HepG2 (cell line): ENCODE results near the gene SOX12. TPM values are rescaled to one million over a fixed set of nuclear protein-coding genes. Genes with fewer than 3 reads are reported as not detected.
A peak's percentile ranks its signal among the peaks of the same experiment; 100 is the strongest.

Experiments
- ATF7 ChIP-seq, 2 experiments: fragments of 450-650 bp in 1 of 2; sonication (generic) in 1 of 2; formaldehyde crosslinking in 1 of 2; IDR thresholded peaks; 2 replicates each; pipeline versions ENCODE4 v1.4.0 to v1.6.1; 2016 to 2020; ENCODE audit warnings: antibody characterized with exemption in 1 of 2, mild to moderate bottlenecking in 1 of 2, missing genetic modification reagents in 1 of 2
- CHD4 ChIP-seq: fragments of 200-600 bp; sonication (generic); IDR thresholded peaks from 2 replicates; pipeline ENCODE4 v1.7.0; 2017; ENCODE audit warnings: mild to moderate bottlenecking, low read length, borderline replicate concordance
- HOXA3 ChIP-seq: sonication (generic); formaldehyde crosslinking; IDR thresholded peaks from 2 replicates; pipeline ENCODE4 v1.5.0; 2020; ENCODE audit warnings: missing genetic modification reagents
- ISL2 ChIP-seq: sonication (generic); formaldehyde crosslinking; IDR thresholded peaks from 2 replicates; pipeline ENCODE4 v1.5.0; 2020; ENCODE audit warnings: missing genetic modification reagents
- POLR2G ChIP-seq: fragments of 200-400 bp; formaldehyde crosslinking; IDR thresholded peaks from 2 replicates; pipeline ENCODE4 v1.6.1; 2018; ENCODE audit warnings: mild to moderate bottlenecking, low read depth, low read length, moderate library complexity
- SMAD1 ChIP-seq: sonication (generic); formaldehyde crosslinking; IDR thresholded peaks from 2 replicates; pipeline ENCODE4 v1.4.0; 2020; ENCODE audit warnings: missing genetic modification reagents, low read depth, mild to moderate bottlenecking, borderline replicate concordance
- SP1 ChIP-seq, 2 experiments: fragments of 450-650 bp in 1 of 2; sonication (generic) in 1 of 2; formaldehyde crosslinking in 1 of 2; IDR thresholded peaks; 2 replicates each; pipeline versions ENCODE4 v1.4.0 to v1.6.1; 2016 to 2020; ENCODE audit warnings: missing genetic modification reagents in 1 of 2
- SP4 ChIP-seq: sonication (generic); formaldehyde crosslinking; IDR thresholded peaks from 2 replicates; pipeline ENCODE4 v1.8.1; 2023; ENCODE audit warnings: mild to moderate bottlenecking, missing genetic modification reagents
- ZNF12 ChIP-seq: sonication (generic); formaldehyde crosslinking; IDR thresholded peaks from 2 replicates; pipeline ENCODE4 v1.5.0; 2020; ENCODE audit warnings: missing genetic modification reagents
- ZNF205 ChIP-seq: IDR thresholded peaks from 2 replicates; pipeline ENCODE4 v1.6.1; 2018; ENCODE audit warnings: missing biosample characterization, missing genetic modification reagents
- ZNF230 ChIP-seq: sonication (generic); formaldehyde crosslinking; IDR thresholded peaks from 2 replicates; pipeline ENCODE4 v1.4.0; 2020; ENCODE audit warnings: mild to moderate bottlenecking, missing genetic modification reagents
- ZNF546 ChIP-seq: sonication (generic); formaldehyde crosslinking; conservative IDR thresholded peaks from 2 replicates; pipeline ENCODE4 v1.8.1; 2023; ENCODE audit warnings: mild to moderate bottlenecking, missing genetic modification reagents
- ZNF577 ChIP-seq: sonication (generic); formaldehyde crosslinking; IDR thresholded peaks from 2 replicates; pipeline ENCODE4 v1.4.0; 2020; ENCODE audit warnings: mild to moderate bottlenecking, low read depth, missing genetic modification reagents, borderline replicate concordance
- polyA plus RNA-seq, 8 experiments: library from polyadenylated mRNA; depleted of rRNA in 3 of 8; stranded (reverse) in 7 of 8; unstranded in 1 of 8; fragments of >200 nt; fragmentation: Illumina TruSeq in 4 of 8; extraction: Trizol in 4 of 8; gene quantifications; 2 replicates each; pipeline versions ENCODE4 v1.2.1 to v1.2.3, GENCODE V29; 2011 to 2016; ENCODE audit warnings: low read depth in 4 of 8, missing spikeins in 1 of 8, mixed read lengths in 1 of 8; ENCODE audit not compliant: insufficient read depth in 1 of 8
- total RNA-seq, 5 experiments: library from RNA; depleted of rRNA; stranded (reverse); fragments of >200 nt; fragmentation: Illumina TruSeq; extraction: Trizol; gene quantifications; 2 replicates each; pipeline ENCODE4 v1.2.3, GENCODE V29; 2016; ENCODE audit warnings: low read depth in 1 of 5
- TF ChIP-seq, protein P1 (sequence below): sonication (generic); formaldehyde crosslinking; IDR thresholded peaks from 2 replicates; pipeline ENCODE4 v1.5.1; 2020; ENCODE audit warnings: mild to moderate bottlenecking, missing genetic modification reagents, moderate library complexity
- TF ChIP-seq, protein P2 (sequence below): sonication (generic); formaldehyde crosslinking; IDR thresholded peaks from 2 replicates; pipeline ENCODE4 v1.4.0; 2020; ENCODE audit warnings: low read depth, mild to moderate bottlenecking, missing genetic modification reagents
- TF ChIP-seq, protein P3 (sequence below): sonication (generic); formaldehyde crosslinking; IDR thresholded peaks from 2 replicates; pipeline ENCODE4 v1.5.1; 2020; ENCODE audit warnings: mild to moderate bottlenecking, missing genetic modification reagents, borderline replicate concordance

The SOX12 gene
- total and polyA plus RNA-seq, 2 of the 13 experiments (the other 11 are each of a cell fraction or from before 2014, with no cell fraction given): 10.0 to 18.7 TPM

DNA sequence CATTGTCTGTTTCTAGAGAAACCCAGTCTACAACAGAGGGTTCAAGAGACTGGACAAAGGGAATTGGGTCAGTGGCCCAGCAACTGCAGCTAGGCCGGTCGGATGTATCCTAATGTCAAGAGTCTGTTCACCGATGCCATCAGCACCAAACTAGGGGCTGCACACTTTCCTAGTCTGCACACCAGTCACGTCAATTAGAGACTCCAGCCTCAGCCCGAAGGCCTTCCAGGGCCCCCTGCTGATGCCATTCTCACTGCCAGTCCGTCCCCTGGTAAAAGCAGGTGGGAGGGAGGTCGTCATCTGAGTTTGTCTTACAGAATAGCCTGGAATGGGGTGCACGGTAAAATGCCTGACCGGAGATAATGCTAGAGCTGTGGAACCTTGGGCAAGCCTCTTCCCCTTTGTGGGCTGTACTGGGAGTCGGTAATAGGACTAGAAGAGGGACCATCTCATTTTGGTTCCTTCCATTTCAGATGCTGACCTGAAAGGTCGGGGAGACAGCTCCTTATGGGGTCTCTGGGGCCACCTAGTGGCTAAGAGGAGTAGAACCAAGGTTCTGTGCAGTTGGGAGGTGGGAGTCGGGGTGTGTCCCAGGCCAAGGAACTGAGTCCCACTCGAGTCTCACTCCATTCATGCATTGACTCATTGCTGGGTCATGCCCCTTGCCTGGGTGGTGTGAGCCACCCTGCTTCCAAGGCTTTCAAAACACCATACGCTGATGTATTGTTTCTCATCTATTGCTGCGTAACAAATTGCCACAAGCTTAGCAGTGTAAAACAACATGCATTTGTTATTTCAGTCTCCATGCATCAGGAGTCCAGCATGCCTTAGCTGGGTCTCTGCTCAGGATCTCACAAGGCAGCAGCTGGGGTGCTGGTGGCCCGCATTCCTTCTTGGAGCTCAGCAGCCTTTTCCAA is 5.1 kb downstream of the SOX12 start (continued):
- TF ChIP-seq, protein P1, sequence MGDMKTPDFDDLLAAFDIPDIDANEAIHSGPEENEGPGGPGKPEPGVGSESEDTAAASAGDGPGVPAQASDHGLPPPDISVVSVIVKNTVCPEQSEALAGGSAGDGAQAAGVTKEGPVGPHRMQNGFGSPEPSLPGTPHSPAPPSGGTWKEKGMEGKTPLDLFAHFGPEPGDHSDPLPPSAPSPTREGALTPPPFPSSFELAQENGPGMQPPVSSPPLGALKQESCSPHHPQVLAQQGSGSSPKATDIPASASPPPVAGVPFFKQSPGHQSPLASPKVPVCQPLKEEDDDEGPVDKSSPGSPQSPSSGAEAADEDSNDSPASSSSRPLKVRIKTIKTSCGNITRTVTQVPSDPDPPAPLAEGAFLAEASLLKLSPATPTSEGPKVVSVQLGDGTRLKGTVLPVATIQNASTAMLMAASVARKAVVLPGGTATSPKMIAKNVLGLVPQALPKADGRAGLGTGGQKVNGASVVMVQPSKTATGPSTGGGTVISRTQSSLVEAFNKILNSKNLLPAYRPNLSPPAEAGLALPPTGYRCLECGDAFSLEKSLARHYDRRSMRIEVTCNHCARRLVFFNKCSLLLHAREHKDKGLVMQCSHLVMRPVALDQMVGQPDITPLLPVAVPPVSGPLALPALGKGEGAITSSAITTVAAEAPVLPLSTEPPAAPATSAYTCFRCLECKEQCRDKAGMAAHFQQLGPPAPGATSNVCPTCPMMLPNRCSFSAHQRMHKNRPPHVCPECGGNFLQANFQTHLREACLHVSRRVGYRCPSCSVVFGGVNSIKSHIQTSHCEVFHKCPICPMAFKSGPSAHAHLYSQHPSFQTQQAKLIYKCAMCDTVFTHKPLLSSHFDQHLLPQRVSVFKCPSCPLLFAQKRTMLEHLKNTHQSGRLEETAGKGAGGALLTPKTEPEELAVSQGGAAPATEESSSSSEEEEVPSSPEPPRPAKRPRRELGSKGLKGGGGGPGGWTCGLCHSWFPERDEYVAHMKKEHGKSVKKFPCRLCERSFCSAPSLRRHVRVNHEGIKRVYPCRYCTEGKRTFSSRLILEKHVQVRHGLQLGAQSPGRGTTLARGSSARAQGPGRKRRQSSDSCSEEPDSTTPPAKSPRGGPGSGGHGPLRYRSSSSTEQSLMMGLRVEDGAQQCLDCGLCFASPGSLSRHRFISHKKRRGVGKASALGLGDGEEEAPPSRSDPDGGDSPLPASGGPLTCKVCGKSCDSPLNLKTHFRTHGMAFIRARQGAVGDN (CRISPR knock-in tag): peak; percentile 42
- TF ChIP-seq, protein P2, sequence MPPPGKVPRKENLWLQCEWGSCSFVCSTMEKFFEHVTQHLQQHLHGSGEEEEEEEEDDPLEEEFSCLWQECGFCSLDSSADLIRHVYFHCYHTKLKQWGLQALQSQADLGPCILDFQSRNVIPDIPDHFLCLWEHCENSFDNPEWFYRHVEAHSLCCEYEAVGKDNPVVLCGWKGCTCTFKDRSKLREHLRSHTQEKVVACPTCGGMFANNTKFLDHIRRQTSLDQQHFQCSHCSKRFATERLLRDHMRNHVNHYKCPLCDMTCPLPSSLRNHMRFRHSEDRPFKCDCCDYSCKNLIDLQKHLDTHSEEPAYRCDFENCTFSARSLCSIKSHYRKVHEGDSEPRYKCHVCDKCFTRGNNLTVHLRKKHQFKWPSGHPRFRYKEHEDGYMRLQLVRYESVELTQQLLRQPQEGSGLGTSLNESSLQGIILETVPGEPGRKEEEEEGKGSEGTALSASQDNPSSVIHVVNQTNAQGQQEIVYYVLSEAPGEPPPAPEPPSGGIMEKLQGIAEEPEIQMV (CRISPR knock-in tag): peak; percentile 40; the same call in 1 of the 2 replicates
- TF ChIP-seq HOXA3 (CRISPR knock-in tag) (peak; percentile 40; the same call in 1 of the 2 replicates), ZNF230 (CRISPR knock-in tag) (peak; percentile 87; the same call in 1 of the 2 replicates), ISL2 (CRISPR knock-in tag) (0 out of 2 replicates have a peak, but pooled peaks have one; percentile 36), ZNF546 (no peak), CHD4 (no peak; the same call in 1 of the 2 replicates), SMAD1 (CRISPR knock-in tag) (peak; percentile 49; the same call in 1 of the 2 replicates), ZNF12 (CRISPR knock-in tag) (peak; percentile 43; the same call in 1 of the 2 replicates), POLR2G (peak; percentile 58; the same call in 1 of the 2 replicates), ZNF577 (CRISPR knock-in tag) (0 out of 2 replicates have a peak, but pooled peaks have one; percentile 55), SP4 (CRISPR knock-in tag) (peak; percentile 62; the same call in 1 of the 2 replicates), ZNF205 (CRISPR knock-in tag) (0 out of 2 replicates have a peak, but pooled peaks have one; percentile 23), ATF7 (IDR thresholded peaks at IDR 0.05) (no peak), ATF7 (CRISPR knock-in tag; IDR thresholded peaks at IDR 0.05) (peak; percentile 71; the same call in 1 of the 2 replicates), SP1 (IDR thresholded peaks at IDR 0.05) (no peak), SP1 (CRISPR knock-in tag; IDR thresholded peaks at IDR 0.05) (0 out of 2 replicates have a peak, but pooled peaks have one; percentile 5)
- TF ChIP-seq, protein P3, sequence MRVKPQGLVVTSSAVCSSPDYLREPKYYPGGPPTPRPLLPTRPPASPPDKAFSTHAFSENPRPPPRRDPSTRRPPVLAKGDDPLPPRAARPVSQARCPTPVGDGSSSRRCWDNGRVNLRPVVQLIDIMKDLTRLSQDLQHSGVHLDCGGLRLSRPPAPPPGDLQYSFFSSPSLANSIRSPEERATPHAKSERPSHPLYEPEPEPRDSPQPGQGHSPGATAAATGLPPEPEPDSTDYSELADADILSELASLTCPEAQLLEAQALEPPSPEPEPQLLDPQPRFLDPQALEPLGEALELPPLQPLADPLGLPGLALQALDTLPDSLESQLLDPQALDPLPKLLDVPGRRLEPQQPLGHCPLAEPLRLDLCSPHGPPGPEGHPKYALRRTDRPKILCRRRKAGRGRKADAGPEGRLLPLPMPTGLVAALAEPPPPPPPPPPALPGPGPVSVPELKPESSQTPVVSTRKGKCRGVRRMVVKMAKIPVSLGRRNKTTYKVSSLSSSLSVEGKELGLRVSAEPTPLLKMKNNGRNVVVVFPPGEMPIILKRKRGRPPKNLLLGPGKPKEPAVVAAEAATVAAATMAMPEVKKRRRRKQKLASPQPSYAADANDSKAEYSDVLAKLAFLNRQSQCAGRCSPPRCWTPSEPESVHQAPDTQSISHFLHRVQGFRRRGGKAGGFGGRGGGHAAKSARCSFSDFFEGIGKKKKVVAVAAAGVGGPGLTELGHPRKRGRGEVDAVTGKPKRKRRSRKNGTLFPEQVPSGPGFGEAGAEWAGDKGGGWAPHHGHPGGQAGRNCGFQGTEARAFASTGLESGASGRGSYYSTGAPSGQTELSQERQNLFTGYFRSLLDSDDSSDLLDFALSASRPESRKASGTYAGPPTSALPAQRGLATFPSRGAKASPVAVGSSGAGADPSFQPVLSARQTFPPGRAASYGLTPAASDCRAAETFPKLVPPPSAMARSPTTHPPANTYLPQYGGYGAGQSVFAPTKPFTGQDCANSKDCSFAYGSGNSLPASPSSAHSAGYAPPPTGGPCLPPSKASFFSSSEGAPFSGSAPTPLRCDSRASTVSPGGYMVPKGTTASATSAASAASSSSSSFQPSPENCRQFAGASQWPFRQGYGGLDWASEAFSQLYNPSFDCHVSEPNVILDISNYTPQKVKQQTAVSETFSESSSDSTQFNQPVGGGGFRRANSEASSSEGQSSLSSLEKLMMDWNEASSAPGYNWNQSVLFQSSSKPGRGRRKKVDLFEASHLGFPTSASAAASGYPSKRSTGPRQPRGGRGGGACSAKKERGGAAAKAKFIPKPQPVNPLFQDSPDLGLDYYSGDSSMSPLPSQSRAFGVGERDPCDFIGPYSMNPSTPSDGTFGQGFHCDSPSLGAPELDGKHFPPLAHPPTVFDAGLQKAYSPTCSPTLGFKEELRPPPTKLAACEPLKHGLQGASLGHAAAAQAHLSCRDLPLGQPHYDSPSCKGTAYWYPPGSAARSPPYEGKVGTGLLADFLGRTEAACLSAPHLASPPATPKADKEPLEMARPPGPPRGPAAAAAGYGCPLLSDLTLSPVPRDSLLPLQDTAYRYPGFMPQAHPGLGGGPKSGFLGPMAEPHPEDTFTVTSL (CRISPR knock-in tag): no peak
